ENCODE results near the gene DMTF1. TPM values are rescaled to one million over a fixed set of nuclear protein-coding genes. Genes with fewer than 3 reads are reported as not detected.

Gene DMTF1
- total RNA-seq, 1 donor from 2014 or later = 55.6 TPM

DNA sequence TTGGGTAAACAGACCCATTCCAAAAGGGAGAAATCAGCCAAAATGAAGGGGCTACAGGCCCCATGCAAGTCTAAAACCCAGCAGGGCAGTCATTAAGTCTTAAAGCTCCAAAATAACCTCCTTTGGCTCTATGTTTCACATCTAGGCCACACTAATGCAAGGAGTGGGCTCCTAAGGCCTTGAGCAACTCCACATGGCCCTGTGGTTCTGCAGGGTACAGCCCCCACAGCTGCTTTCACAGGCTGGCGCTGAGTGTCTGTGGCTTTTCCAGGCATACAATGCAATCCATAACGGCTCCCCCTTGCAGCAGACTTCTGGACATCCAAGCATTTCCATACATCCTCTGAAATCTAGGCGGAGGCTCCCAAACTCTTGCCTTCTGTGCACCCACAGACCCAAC, 58.3 kb downstream of the DMTF1 start:
- no peak overlapping the region for H3K4me3 Mint-ChIP-seq (ENCODE audit: unreplicated experiment)
- H3K27me3 Mint-ChIP-seq (ENCODE audit: low read depth) = no peaks in the 10 kb centered on the region
- no peak overlapping the region for H3K27ac Mint-ChIP-seq (ENCODE audit: unreplicated experiment)
- peaks cover 4% of the 10 kb centered on the region for H3K36me3 Mint-ChIP-seq (ENCODE audit: low read depth)
- no peak for DNase-seq (ENCODE audit: low spot score)
- H3K4me1 Mint-ChIP-seq (ENCODE audit: low read depth) = peaks cover 21% of the 10 kb centered on the region
- peaks cover 9% of the 10 kb centered on the region for H3K9me3 Mint-ChIP-seq (ENCODE audit: low read depth)
- TF ChIP-seq, protein P1, sequence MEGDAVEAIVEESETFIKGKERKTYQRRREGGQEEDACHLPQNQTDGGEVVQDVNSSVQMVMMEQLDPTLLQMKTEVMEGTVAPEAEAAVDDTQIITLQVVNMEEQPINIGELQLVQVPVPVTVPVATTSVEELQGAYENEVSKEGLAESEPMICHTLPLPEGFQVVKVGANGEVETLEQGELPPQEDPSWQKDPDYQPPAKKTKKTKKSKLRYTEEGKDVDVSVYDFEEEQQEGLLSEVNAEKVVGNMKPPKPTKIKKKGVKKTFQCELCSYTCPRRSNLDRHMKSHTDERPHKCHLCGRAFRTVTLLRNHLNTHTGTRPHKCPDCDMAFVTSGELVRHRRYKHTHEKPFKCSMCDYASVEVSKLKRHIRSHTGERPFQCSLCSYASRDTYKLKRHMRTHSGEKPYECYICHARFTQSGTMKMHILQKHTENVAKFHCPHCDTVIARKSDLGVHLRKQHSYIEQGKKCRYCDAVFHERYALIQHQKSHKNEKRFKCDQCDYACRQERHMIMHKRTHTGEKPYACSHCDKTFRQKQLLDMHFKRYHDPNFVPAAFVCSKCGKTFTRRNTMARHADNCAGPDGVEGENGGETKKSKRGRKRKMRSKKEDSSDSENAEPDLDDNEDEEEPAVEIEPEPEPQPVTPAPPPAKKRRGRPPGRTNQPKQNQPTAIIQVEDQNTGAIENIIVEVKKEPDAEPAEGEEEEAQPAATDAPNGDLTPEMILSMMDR (IDR thresholded peaks at IDR 0.05) = no peak

DNA sequence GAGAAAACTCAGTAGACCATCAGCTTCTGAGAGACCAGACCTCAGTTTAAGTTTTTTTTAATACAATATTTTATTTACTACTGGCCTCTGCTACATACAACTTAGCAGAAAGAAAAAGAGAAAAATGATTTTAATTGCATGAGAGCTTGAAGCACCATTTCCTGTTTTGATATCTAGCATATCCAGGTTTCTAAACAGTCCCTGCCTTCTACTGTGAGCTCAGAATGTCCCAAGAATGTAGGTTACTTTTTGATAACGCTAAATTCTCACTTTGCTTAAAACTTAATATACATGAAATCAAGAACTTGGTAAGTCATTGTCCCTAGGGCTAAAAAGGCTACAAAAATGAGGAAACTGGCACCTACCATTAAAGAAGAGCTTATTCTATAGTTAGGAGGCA, 60.2 kb downstream of the DMTF1 start:
- Mint-ChIP-seq H3K27me3 (ENCODE audit: low read depth) (no peaks in the 10 kb centered on the region), H3K4me1 (ENCODE audit: low read depth) (peaks cover 31% of the 10 kb centered on the region), H3K4me3 (ENCODE audit: unreplicated experiment) (no peak overlapping the region), H3K36me3 (ENCODE audit: low read depth) (no peaks in the 10 kb centered on the region), H3K27ac (ENCODE audit: unreplicated experiment) (no peak overlapping the region), H3K9me3 (ENCODE audit: low read depth) (no peaks in the 10 kb centered on the region)
- no peak for DNase-seq (ENCODE audit: low spot score)
- TF ChIP-seq, protein P1 (IDR thresholded peaks at IDR 0.05) = no peak

DNA sequence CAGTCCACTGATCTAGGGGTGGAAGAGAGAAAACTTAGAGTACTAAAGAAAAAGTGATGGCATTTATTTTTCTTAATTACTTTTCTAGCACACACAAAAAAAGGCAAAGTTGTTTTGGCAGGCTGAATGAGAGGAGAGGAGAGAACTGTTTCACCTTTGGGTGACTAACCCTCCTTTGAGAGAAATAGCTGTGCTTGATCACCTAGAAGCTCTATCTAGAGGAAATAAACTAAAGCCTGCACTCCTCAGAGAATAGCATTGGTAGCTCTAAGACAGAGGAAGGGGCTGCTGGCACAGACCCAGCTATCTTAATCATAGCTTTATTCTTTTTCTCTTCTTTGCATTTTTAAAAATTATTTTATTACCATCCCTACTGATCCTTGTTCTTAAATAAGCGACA, 61.0 kb downstream of the DMTF1 start:
- peaks cover 39% of the 10 kb centered on the region for H3K4me1 Mint-ChIP-seq (ENCODE audit: low read depth)
- H3K4me3 Mint-ChIP-seq (ENCODE audit: unreplicated experiment) = no peak overlapping the region

DNA sequence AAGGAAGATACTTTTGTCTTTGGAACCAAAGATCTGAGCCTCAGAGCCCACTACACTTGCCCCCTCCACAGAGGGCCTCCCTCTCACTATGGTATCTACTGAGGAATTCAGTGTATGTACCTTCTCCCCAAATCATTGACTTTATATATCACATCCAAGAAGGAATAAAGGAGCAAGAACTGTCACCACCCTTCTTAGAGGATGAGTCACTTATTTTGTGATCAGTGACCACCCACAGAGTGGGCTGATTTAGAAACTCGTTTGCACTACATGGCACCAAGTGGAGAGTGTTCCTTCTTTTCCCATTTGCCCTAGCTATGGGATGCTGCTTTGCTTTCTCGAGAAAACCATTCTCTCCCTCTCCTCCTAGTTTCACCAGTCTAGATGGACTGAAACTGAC, 61.6 kb downstream of the DMTF1 start:
- no peaks in the 10 kb centered on the region for H3K27me3 Mint-ChIP-seq (ENCODE audit: low read depth)
- H3K4me3 Mint-ChIP-seq (ENCODE audit: unreplicated experiment) = no peak overlapping the region
- no peak overlapping the region for H3K27ac Mint-ChIP-seq (ENCODE audit: unreplicated experiment)
- no peaks in the 10 kb centered on the region for H3K36me3 Mint-ChIP-seq (ENCODE audit: low read depth)
- DNase-seq (ENCODE audit: low spot score) = no peak
- peaks cover 44% of the 10 kb centered on the region for H3K4me1 Mint-ChIP-seq (ENCODE audit: low read depth)
- H3K9me3 Mint-ChIP-seq (ENCODE audit: low read depth) = no peaks in the 10 kb centered on the region
- TF ChIP-seq, protein P1 (IDR thresholded peaks at IDR 0.05) = no peak

More for the DNA sequence above, 61.0 kb downstream of the DMTF1 start:
- no peaks in the 10 kb centered on the region for H3K36me3 Mint-ChIP-seq (ENCODE audit: low read depth)
- no peak for DNase-seq (ENCODE audit: low spot score)
- no peak overlapping the region for H3K27ac Mint-ChIP-seq (ENCODE audit: unreplicated experiment)
- TF ChIP-seq, protein P1 (IDR thresholded peaks at IDR 0.05) = no peak
- no peaks in the 10 kb centered on the region for H3K27me3 Mint-ChIP-seq (ENCODE audit: low read depth)
- no peaks in the 10 kb centered on the region for H3K9me3 Mint-ChIP-seq (ENCODE audit: low read depth)

DNA sequence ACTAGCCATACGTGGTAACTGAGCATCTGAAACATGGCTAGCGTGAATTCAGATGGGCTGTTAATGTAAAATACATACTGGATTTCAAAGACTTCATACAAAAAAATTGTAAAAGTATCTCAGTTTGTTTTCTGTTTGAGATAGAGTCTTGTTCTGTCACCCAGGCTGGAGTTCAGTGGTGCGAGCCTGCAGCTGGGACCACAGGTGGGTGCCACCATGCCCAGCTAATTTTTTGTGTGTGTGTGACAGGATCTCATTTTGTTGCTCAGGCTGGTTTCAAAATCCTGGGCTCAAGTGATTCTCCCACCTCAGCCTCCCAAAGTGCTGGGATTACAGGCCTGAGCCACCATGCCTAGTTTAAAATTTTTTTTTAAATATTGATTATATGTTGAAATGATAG, 62.8 kb downstream of the DMTF1 start:
- TF ChIP-seq, protein P1 (IDR thresholded peaks at IDR 0.05) = no peak
- Mint-ChIP-seq H3K9me3 (ENCODE audit: low read depth) (no peaks in the 10 kb centered on the region), H3K27ac (ENCODE audit: unreplicated experiment) (no peak overlapping the region), H3K27me3 (ENCODE audit: low read depth) (no peaks in the 10 kb centered on the region), H3K36me3 (ENCODE audit: low read depth) (no peaks in the 10 kb centered on the region), H3K4me1 (ENCODE audit: low read depth) (peaks cover 48% of the 10 kb centered on the region), H3K4me3 (ENCODE audit: unreplicated experiment) (no peak overlapping the region)
- DNase-seq (ENCODE audit: low spot score) = no peak
